Stimulated activated CD4-positive, alpha-beta T cell treated with anti-CD3 and anti-CD28 coated beads, Interleukin-12 subunit alpha, Interleukin-12 subunit beta, amount 100 ng/mL, for 48 hours (primary cell): Measurements from ENCODE around the gene LRPAP1.
A peak's percentile ranks its signal among the peaks of the same experiment; 100 is the strongest.
"Not testable (repeated sequence)": the region's sequence is repeated elsewhere in the genome, so short reads cannot be mapped to it uniquely, and the experiment has no call there.

Experiments
- DNase-seq, 3 donors: peaks; one replicate each; pipeline ENCODE4 v3.0.0-alpha.2; 2020; ENCODE audit warnings: low read depth in 2 of 3, low spot score in 1 of 3

LRPAP1 gene, protein sequence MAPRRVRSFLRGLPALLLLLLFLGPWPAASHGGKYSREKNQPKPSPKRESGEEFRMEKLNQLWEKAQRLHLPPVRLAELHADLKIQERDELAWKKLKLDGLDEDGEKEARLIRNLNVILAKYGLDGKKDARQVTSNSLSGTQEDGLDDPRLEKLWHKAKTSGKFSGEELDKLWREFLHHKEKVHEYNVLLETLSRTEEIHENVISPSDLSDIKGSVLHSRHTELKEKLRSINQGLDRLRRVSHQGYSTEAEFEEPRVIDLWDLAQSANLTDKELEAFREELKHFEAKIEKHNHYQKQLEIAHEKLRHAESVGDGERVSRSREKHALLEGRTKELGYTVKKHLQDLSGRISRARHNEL

DNA sequence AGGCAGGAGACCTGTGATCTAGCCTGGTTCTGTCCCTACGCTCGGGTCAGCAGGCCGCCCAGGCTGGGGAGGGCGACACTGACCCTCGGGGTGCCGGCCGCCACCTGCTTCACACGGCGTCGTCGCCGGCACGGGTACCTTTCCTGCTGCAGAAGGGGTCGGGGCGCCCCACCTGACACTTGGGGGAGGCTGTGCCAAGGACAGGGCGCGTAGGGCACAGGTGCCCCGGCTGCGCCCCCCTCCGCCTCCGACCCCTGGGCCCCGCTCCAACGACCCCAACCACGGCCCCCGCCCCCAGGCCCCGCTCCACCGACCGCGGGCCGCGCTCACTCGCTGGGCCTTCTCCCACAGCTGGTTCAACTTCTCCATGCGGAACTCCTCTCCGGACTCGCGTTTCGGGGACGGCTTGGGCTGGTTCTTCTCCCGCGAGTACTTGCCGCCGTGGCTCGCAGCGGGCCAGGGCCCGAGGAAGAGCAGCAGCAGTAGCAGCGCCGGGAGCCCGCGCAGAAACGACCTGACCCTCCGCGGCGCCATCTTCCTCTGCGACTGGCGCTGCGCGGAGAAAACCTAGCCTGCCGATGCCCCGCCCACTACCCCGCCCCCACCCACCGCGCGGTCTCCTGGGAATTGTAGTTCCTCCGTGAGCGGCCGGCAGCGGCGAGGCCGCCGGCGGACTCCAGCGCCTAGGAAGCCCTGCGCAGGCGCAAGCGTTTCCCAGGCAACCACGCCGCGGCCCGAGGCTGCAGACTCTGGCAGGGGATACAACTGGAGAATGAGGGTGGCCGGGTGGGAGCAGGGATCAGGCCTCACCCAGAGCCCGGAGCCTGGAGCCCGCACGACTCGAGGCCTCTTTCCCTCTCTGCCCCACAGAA is at the start of gene LRPAP1:
TSS of gene LRPAP1 (minus strand) at position 544 of the 872 bp plus-strand sequence. CDS start at position 534, 10 bp downstream.
- DNase-seq: peak; percentile 76 to 84 (median 81)

DNA sequence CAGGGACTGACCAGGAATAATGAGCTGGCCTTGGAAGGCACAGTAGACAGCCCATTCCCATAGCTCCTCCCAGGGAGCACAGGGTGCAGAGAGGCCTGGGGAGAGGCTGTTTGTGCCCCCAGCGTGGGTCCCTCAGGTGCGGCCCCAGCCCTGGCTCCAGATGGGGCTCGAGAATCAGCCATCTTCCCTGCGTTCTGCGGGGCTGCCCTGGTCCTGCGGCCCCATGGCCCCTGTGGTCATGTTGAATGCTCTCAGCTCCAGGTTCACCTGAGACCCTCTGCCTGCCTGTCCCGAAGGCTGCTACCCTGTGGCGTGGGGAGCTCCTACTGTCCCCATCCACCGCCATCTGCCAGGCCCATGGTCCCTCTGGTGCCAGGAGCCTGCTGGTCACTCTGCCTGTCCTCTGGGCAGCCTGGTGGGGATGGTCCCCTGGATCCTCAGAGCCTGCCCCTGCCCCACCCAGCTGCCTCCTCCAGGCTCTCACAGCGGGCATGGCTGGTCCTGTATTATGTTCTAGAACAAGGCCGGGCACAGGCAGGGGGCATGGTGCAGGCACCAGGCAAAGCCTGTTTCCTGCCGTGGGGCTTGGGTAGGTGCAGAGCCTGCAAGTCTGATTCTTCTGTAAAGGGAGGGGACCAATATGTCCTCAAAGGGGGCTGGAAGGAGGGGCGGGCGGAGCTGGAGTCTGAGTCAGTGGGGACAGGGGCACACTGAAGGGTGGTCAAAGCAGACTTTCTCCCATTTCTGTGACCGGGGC is 49.3 kb upstream of the LRPAP1 start:
- DNase-seq: not testable (repeated sequence)

DNA sequence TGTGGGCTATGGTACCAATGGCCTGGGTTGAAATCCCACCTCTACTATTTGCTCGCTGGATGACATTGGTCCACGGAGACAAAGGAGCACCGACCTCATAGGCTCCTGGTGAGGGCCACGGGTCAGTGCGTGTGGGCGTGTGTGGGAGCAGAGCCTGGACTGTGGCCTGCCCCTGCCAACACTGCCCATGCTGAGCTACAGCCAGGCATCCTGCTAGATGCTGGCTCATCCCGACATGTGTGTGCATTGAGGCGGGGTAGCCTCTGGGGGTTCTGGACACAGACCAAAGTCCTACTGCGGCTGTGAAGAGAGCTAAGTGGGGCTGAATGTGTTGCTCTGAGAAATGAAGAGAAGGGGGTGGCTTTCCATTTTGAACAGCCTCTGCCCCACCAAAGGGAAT is 48.6 kb upstream of the LRPAP1 start:
- DNase-seq: not testable (repeated sequence)

DNA sequence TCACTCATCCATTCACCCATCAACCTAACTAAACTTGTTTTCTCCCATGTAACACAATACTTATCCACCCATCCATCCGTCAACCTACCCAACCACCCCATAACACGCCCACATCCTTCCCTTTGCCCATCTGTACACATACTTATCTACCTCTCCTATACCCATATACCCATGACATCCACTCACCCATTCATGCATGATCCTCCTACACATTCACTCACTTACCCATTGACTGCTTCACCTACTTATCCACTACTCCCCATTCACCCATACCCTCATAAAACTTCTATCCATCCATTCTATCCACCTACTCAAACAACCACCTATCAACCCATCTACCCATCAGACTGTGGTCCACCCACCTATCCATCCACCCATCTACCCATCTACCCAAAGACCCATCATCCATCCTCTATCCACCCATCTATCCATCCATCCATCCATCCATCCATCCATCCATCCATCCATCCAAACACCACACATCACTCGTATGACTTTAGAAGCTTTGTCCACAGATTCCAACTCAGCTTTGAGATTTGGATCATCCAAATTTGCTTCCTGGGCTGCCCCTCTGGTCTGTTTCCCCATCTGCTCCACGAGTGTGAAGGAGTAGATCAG is 46.4 kb upstream of the LRPAP1 start:
- not testable (repeated sequence) for DNase-seq

DNA sequence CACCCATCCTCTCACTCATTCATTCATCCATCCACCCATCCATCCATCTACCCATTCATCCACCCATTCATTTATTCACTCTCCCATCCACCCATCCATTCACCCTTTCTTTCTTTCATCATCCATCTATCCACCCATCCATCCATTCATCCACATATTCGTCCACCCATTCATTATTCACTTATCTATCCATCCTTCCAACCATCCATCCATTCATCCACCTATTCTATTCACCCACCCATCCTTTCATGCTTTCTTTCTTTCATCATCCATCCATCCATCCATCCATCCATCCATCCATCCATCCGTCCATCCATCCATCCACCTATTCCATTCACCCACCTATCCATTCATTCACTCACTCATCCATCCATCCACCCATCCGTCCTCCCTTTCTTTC is 45.8 kb upstream of the LRPAP1 start:
- DNase-seq: not testable (repeated sequence)

DNA sequence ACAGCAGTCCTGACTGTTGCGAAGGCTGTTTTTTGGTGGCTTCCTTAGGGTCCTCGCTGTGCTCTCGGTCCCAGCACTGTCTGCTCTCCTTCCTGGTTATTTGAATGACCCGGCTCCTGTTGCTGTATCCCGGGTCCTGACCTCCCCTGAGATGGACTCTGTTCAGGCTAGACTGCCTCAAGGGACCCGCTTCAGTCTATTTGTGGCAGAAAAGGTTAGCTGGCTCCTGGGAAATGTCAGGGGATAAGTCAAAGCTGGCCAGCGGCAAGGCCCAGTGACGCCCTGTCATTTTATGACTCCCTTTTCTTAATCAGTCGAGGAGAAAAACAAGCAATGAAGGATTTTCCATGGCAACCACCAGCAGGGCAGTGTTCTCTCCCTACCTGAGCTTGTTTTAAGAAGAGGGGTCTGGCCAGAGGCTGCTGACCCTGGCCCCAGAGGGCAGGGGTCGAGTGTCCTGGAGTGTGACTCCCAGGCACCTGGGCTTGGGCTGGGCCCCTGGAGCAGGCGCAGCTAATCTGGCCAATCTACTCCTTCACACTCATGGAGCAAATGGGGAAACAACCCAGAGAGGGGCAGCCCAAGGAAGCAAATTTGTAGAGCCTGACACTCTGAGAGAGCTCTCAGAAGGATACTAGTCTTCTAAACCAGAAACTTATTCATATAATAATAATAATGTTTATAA is 45.1 kb upstream of the LRPAP1 start:
- DNase-seq: not testable (repeated sequence)

DNA sequence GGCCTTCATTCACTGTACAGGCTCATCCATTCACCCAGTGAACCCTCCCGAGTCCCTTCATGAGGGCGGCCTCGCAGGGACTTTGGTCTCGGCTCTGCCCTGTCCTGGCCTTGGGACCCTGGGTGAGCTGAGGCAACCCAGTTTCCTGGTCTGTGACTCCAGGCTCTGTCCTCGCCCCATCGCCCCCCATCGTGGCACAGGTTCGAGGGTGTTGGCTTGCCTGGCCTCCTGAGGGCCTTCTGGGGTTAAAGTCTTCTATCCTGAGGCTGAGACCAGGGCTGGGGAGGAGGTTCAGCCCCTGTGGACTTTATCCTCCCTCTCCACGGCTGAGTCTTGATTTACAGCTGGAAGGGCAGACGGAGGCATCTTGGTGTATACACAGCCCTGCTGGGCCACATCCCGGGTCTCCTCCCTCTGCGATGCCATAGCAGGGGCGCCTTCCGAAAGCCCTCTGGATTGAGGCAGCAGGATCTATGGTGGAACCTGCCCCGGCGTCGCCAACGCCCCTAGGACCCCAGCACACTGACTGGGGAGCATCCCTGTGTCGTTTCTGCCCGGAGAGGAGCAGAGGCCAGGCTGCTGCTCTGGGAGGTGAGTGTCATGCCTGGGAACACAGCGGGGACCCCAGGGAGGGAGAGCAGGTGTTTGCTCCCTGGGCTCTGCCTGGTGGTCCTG is 44.4 kb upstream of the LRPAP1 start:
- not testable (repeated sequence) for DNase-seq

DNA sequence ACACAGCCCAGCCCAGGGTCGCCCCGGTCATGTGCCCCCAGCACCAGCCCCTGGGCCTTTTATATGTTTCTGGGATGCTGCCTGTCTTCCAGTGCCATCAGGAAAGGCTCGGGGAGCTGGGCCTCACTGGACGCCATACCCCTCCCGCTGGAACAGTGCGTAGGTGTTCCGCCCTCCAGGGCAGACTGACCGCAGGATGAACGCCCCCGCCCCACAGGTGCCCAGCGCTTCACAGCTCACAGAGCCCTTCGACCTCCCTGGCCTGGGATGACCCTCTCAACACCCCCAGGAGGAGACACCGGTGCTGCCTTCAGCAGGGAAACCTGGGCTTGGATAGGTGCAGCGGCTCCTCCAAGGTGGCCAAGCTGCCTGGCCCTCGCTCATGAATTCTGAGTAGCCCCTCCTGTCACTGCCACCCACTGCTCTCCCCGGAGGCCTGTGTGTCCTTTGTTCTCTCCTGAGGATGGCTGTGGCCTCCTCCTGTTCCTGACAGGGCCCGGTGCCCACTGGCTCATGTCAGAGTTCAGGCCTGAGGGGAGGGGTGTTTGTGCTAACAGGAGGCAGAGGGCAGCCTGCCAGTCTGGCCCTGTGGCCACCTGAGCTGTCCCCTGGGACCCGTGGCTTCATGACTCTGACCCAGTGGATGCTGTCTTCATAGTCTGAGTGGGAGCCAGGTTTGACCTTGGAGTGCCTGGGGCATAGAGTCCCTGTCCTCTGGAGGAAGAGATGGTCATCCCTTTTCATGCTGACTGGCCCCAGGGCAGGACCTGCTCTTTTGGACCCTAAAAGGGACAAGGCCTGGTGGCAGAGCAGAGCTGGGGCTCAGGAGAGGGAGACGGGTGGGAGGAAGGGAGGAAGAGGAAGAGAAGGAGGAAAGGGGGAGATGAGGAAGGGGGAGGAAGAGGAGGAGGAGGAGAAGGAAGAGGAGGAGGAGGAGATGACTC is 43.5 kb upstream of the LRPAP1 start:
- DNase-seq: not testable (repeated sequence)

DNA sequence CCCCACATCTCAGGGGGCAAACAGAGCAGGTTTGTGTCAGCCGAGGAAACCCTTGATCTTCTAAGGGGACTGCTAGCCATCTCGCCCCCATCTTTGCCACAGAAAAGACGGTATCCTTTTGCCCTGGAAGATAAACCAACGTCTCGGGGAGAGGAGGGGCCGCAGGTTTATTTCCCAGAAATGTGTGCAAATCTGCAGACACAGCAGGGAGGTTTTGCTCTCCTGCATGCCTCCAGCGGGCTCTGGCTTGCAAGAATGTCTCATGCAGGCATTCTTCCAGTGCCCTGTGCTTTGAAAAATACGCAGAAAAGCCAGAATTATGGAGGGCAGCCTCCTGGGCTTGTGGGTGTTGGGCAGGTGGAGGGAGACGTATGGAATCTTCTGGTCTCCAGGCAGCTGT is 42.6 kb upstream of the LRPAP1 start:
- DNase-seq: not testable (repeated sequence)

DNA sequence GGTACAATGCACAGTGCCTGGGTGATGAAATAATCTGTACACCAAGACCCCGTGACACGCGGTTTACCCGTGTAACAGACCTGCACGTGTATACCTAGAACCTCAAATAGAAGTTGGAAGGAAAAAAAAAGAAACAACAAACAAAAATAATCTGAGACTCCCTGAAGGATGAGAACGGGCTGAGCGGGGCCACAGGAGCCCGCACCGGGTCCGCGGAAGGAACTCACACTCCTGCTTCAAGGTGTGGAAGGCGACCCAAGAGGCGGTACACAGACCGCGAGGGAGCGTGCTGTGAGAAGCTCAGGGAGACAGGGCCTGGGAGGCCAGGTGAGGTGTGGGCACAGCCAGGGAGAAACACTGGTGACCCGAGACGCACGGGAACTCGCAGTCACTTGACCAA is 42.1 kb upstream of the LRPAP1 start:
- not testable (repeated sequence) for DNase-seq

DNA sequence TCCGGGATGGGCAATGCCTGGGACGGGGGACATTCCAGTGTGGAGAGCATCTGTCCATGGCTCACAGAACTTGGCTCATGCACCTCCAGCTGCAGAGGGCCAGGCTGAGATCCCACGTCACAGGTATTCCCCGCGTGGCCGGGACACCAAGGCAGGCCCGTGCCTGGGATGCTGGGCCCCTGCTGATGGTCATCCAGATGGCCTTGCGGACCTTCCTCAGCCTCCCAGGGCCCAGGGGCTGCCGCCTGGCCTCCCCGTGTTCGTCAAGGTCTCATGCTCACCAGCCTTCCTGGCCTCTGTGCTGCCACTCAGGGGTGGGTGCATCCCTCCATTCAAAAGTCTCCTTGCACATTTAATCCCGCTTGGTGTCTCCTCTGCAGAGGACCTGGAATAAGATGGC is 40.9 kb upstream of the LRPAP1 start:
- no peak for DNase-seq

DNA sequence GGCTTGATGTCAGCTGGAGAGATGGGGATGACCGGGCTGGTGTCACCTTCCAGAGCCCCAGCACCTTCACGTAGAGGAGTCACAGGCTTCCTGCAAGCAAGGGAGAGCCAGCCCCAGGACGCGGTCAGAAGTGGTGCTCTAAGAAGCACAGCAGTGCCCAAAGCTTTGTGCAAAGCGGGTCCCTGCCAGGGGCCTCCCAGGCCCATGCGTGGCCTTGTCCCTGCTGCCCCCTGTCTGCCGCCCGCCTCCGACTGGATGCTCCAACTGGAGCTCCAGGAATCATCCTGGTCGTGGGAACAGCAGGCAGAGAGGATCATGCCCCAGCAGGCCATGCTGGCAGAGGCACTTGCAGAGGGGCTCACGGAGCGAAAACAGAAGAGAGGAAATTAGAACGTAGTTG is 40.1 kb upstream of the LRPAP1 start:
- DNase-seq: no peak

DNA sequence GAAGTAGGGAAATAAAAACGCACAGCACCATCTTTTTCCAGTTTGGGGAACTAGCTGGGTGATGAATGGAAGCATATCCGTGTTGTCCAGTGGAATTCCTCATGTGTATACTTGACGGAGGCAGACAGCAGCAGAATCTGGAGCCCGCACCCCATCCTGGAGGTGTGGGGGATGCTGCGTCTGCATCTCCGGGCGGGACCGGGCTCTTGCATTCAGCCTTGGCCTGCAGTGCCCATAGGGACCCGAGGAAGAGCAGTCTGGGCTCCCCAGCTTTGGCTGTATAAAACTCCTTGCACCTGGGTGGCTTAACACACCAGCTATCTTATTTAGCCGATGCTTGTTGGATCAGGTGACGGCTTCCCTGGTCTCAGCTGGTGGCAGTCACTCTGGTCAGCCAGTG is 39.7 kb upstream of the LRPAP1 start:
- DNase-seq: no peak

DNA sequence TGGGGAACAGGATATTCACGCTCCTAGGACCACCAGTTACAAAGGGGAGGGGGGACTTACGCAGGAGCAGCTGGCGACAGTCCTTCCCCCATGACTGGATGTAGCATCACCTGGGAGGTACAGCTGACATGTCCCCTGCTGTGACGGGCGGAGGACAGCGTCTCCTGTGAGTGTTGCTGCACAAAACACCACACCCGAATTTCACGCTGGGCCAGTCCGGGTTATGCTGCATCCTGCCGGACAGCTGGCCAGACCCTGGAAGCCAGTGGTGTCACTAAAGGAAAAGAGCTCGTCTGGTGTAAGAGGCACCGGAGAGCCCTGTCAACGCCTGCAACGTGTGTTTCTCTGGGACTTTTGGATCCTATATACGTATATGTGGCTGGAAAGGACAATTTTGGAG is 38.7 kb upstream of the LRPAP1 start:
- not testable (repeated sequence) for DNase-seq

DNA sequence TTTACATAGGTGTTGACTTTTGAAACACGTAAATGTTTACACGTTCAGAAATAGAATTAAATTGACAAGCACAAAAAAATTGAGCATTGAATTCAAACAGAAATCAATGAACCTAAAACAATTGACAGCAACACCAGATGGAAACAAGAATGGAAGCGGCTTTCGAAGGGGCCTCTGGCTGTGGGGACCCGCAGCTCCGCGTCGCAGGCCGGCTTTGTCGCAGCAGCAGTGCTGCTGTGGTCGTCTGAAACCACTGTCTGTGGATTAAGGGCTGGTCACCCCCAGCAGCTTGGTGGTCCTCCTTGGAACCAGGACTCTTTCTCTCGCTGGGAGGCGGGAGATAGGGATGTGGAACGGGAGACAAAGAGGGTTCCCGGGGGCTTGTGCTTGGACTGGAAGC is 37.4 kb upstream of the LRPAP1 start:
- not testable (repeated sequence) for DNase-seq

DNA sequence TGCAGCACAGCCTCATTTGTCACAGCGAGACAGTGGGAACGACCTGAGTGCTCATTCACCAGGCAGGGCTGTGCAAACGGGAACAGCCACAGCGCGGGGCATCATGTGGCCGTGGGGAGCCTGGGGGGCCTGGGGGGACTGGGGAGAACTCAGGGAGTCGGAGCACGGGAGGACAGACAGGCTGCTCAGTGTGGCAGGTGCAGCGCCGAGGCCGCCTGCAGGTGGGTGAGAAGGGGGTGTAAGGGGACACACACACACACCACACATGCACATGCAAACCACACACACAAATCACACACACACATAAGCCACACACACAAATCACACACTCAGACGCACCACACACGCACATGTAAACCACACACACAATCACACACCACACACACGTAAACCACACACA is 34.5 kb upstream of the LRPAP1 start:
- DNase-seq: not testable (repeated sequence)

DNA sequence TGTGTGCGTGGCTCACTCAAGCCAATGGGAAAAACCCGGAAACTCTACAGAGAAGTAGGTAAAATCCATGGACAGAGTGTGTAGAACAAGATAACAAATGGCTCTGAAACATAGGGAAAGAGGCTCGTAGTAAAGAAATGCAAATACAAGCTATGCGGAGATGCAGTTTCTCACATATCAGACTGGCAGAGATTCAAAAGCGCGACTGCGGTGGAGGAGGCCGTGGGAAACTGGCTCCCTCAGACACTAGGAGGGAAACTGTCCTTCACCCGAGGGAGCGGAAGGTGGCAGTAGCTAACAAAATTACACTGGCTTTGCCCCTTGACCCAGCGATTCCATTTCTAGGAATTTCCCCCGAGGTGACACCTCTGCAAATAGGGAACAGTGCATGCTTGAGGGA is 34.1 kb upstream of the LRPAP1 start:
- DNase-seq: not testable (repeated sequence)

DNA sequence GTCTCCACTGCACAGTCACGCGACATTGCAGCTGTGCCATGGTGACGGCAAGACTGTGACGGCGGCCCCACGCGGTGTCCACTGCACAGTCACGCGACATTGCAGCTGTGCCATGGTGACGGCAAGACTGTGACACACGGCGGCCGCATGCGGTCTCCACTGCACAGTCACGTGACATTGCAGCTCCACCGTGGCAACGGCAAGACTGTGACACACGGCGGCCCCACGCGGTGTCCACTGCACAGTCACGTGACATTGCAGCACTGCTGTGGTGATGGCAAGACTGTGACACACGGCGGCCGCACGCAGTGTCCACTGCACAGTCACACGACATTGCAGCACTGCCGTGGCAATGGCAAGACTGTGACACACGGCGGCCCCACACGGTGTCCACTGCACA is 32.7 kb upstream of the LRPAP1 start:
- not testable (repeated sequence) for DNase-seq

DNA sequence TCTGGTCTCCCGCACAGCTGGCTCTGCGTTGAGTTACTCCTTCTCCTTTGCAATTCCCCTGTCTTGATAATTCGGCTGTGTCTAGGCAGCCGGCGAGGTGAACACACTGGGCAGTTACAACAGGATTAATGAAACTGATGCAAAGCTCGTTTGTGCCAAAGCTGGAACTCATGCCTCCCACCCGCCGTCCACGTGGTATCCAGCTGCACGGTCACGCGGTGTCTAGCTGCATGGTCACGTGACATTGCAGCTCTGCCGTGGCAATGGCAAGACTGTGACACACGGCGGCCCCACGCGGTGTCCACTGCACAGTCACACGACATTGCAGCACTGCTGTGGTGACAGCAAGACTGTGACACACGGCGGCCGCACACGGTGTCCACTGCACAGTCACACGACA is 31.2 kb upstream of the LRPAP1 start:
- no peak for DNase-seq
